ENCODE measurements around the gene LSM3.
"Not testable (repeated sequence)": the region's sequence is repeated elsewhere in the genome, so short reads cannot be mapped to it uniquely, and the experiment has no call there.

The LSM3 gene

DNA sequence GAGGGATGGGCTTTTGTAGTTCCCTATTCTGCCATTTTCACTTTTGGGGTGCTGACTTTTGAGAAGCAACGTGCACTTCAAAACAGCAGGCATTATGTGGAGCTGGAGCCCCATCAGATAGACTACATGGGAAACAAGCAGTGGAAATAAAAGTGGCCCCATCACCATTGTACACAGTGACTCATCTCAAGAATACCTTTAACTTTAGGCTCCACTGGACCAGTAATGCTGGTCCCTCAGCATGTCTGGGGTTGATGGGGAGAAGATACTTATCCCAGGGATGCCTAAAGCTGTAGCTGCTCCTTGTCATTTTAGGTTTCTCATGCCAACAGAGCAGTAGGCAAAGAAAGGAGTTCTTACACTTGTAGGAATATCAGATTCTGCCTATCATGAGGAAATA, 45.0 kb downstream of the LSM3 start:
- DNase-seq, result no peak

DNA sequence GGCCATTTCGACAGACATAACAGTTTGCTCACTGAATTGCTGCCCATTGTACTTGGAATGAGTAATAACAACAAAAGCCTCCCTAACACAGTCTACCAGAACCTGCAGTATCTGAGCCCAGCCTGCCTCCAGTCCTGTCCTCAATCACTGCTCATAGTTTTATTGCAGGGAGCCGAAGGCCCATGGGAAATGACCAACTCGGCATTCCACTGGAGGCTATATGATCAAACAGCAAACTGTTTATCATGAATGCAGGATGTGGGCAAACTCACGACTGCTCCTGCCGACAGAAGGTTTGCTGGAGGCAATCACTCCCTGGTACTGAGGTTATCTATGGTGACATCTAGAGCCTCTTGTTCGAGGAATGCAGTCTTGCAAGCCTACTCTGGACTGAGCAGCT, 46.3 kb downstream of the LSM3 start:
- no peak for DNase-seq

DNA sequence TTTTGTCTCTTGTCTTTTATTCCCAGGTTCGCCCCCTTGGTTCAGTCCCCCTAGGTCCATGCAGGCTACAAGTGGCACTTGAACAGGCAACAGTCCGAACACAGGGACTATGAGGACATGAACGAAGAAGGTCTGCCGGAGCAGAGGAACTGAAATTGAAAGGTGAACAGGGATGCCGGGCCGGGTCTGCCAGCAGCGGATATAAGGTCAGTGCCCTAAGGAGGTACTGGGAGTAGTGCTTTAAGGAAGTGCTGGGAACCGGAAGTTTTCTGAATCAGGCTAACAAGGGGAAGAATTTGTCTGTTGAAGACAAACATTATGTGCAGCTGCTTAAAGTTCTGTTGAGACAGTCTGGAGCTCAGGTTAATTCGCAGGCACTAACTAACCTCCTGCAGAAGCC, 46.8 kb downstream of the LSM3 start:
- no peak for DNase-seq

DNA sequence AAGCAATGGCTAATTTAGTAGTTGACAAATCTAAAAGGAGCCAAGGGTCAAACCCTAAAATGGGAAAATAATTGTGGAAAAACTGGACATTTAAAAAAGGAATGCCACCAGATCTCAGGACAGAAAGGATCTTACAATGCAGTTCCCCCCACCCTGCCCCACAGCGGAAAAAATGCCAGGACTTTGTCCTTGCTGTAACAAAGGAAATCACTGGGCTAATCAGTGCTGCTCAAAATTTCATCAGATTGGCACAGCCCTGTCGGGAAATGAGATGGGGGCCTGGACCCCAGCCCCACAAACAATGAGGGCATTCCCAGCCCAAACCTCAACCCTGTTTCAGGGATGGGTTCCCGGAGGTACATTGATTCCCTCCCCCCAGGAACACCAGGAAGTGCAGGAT, 47.7 kb downstream of the LSM3 start:
- DNase-seq, result not testable (repeated sequence)

DNA sequence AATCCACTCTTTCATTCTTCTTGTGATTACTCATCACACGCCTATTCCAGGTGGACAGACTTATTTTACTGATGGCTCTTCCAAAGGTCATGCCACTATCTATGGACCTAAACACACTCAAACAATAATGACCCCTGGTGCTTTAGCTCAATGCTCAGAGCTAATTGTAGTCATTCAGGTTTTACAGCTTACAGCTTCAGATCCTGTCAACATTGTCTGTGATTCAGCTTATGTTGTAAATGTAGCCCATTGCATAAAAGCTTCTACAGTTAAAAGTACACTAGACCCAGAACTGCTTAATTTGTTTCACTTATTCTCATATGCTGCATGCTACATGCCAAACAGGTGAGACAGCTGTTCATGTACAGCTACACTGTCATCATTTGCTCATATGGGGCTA, 49.2 kb downstream of the LSM3 start:
- no peak for DNase-seq

DNA sequence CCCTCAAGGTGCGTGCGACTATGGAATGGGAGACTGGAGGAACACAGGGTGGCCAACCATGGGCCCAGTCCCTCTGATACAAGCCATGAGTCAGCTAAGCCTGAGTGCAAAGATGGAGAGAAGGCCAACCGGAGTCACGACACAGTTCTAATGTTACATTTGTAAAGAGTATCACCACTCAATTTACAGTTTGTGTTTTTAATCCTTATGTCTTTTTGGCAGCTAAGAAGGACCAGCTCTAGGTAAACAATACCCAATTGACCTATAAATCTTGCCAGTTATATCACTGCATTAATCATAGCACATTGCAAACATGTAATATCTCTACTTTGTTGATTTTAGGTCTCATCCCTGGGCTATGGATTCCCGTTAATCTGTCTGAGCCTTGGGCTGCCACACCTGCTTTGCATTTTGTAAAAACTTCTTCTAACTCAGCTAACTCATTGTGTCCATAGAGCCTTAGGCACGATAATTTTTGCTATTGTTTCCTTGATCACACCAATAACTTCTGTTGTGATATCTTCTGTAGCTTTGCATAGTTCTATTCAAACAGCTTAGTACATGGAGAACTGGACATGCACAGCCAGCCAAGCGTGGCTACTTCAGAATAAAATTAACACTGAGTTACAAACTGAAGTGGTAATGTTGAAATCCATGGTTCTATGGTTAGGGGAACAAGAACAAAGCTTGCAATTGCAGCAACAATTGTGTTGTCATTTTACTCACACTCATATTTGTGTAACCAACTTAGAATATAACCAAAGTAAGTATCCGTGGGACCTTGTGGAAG, 50.3 kb downstream of the LSM3 start:
- DNase-seq, result no peak

DNA sequence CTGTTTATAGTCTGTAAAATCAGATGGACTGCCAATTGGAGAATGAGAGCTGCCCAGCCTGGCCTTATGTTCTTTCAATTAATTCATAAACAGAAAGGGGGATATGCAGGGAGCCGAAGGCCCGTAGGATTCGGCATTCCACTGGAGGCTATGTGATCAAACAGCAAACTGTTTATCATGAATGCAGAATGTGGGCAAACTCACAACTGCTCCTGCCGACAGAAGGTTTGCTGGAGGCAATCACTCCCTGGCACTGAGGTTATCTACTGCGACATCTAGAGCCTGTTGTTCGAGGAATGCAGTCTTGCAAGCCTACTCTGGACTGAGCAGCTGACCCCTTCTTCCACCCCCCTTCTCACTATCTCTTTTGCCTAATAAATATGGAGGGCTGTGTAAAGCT, 51.1 kb downstream of the LSM3 start:
- DNase-seq, result not testable (repeated sequence)

DNA sequence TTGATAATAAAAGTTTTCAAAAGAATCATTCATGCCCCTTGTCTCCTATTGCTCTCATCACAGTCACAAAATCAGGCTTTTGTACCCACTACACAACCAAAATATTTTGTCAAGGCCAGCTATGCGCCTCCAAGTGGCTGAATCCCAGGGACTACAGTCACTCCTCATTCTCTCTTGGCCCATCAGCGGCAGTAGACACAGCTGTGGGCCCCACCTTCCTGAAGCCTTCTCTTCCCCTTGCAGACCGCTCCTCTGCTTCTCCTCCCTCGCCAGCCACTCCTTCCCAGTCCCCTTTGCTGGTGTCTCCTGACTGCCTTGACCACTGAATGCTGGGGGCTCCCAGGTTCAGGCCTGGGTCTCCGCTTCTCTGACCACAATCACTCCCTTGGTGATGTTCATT, 52.1 kb downstream of the LSM3 start:
- no peak for DNase-seq

DNA sequence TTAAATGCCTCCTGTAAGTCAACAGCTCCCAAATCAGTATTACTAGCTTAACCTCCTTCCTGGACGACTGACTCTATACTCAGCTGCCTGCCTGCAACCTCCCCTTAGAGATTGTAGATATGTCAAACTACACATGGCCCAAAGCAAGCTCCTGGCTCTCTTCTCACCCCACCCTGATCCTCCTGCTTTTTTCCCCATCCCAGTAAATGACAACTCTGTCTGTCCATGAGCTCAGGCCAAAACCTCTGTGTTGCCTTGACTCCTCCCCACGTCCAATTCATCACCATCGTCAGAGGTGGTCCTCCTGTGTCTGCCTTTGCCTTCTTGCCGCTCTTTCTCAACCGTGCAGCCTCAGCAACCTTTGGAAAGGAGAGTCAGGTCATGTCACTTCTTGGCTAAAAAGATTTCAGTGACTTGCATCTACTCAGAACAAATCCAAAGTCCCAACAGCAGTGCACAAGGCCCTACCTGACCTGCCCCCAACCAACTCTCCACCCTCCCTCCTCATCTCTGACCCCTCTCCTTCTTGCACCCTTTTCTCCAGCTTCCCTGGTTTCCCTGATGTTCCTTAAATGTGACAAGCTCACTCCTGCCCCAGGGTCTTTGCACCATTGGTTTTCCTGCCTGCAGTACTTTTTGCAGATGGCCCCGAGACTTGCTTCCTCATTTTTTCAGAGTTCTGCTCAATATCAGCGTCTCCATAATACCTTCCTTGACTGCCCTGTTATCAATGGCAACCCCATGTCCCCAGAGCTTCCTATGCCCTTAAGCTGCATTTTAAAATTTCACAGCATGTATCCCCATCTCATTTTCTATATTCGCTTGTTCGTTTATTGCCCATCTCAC, 52.8 kb downstream of the LSM3 start:
- DNase-seq, result no peak

DNA sequence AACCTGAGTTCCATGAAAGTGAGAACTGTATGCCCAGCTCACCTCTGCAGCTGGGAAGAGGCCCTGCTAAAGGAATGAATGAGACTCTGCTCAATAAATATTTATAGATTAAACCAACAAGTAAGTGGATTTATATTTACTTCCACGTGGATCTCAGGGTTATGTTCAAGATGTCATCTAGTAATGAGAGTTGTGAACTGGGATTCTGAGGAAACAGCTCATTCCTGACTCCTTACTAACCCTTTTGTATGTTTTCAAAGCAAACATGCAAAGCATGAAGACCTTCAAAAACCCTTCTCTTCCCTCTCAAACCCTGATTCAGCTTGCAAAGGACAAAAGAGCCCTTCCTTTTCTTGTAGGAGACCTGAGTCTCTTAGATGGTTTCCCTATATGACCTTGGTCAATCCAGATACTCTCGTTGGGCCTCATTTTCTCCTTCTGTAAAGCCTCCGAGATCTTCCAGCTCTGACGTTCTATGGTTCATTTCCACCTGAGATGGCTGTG, 53.4 kb downstream of the LSM3 start:
- no peak for DNase-seq

DNA sequence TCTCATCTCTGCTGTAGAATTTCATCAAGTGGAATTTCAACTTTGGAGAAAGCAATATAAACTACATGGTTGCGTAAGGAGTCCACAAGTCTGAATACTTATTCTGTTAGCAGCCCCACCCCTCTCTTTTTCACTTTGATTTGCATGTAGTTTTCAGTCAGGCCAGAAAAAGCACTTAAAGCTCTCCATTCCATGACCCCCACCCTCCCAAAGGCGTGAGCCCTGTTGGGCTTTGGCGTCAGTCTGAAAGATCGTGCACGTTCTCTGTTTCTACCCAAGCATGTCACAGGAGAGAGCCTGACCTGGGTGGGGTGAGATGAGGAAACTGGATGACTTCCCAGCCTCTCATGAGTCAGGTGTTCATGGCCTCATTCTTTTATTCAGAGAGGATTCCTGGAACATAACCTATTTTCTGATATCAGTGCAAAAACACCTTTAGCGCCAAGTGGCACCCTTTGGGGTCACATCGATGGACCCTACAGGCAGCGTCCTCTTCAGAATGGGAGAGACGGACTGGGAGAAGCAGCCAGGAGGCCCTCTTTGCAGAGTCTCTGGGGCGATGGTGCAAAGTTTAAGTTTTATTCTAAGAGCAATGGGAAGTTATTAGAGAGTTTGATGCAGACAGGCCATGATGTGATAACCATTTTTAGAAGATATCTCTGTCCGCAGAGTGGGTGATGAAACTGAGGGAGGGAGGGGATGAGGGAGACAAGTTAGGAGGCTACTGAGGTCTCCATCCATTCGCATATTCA, 55.8 kb downstream of the LSM3 start:
- no peak for DNase-seq

DNA sequence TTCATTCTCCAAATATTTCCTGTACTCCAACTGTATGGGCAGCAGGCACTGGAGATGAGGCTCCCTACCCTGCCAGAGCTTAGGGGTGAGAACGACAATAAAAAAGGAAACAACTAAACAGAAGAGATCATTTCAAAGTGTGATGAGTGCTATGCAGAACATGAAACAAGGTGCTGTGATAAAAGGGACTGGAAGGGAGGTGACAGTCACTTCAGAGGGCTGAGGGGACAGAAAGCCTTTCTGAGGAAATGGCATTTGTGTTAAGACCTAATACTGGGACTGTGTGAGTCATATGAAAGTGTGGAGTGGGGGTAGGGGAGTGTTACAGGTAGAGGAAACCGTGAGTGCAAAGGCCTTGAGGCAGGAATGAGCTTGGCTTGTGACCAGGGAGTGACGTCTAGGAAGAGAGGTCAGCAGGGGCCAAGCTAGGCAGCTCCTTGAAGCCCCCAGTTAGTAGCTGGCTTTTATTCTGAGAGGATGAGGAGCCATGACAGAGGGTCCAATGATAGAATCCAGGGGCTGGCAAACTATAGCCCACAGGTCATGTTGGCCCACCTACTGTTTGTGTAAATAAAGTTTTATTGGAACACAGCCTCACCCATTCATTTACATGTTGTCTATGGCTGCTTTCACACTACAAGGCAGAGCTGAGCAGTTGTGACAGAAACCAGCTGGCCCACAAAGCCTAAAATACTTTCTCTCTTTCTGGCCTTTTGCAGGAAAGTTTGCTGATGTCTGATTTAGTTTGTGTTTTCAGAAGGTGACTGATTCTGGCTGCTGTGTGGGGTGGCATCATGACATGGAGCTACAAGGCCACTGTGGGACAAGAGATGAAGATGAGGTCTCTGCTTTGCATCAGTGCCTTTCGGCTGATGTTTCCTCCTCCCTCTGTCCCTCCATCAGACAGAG, 56.6 kb downstream of the LSM3 start:
- DNase-seq, result no peak

DNA sequence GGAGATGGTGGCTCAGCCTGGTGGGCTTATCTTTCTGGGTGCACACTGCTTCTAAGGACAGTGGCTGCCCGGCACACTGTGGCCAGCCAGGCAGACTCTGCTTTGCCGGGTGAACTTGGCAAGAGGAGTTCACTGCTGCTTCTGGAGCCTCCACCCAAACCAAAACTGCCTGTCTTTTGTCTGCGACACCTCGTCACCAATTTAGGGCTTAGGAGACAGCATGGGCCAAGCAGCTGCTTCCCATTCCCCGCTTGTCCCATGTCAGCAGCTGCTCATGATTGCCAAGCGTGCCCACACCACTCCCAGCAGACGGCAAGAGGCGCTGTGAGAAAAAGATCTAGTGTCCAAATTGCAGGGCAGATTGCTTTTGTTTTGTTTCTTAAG, 57.3 kb downstream of the LSM3 start:
- no peak for DNase-seq

DNA sequence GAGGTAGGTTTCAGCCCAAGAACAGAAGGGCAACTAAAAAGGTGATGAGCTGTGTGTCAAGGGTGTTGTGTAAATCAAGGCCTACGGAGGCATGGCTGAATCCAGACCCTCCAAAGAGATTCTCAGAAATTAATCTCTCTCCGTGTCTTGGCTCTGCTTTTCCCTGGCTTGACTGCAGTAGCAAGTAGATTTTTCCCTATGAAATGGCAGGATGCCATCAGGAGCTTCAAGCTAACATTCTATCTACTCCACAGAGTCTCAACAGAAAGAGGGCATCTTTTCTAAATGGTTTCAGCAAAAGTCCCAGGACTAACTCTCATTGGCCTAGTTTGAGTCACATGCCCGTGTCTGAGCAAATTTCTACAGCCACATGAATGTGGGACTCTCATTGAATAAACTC, 58.3 kb downstream of the LSM3 start:
- no peak for DNase-seq

DNA sequence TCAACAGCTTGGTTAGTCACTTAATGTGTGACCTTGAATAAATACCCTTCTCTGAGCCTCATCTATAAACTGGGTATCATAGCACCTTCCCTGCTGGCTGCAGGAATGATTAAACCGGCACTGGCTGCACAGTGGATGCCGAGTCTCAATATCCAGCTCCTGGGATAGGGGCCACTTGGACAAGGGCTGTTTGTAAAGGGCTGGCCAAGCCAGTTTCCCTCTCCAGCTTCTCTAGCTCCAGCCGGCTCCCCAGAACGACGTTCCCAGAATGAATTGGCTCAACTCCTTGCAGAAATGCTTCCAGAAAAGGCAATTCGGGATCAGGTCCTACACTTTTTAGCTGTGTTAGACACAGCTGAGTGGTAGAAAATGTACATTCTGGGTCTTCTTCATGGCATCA, 58.8 kb downstream of the LSM3 start:
- no peak for DNase-seq

DNA sequence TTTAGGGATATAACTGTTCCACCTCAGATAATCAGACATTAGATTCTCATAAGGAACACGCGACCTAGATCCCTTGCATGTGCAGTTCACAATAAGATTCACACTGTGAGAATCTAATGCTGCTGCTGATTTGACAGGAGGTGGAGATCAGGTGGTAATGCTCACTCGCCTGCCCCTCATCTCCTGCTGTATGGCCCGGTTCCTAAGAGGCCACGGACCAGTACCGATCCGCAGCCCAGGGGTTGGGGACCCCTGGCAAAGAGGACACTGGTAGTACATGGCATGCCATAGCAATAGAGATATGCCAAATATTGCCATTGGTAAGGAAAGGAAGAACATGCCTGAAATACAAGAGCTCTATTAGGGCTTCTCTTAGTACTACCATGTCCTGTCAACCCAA, 59.7 kb downstream of the LSM3 start:
- no peak for DNase-seq

DNA sequence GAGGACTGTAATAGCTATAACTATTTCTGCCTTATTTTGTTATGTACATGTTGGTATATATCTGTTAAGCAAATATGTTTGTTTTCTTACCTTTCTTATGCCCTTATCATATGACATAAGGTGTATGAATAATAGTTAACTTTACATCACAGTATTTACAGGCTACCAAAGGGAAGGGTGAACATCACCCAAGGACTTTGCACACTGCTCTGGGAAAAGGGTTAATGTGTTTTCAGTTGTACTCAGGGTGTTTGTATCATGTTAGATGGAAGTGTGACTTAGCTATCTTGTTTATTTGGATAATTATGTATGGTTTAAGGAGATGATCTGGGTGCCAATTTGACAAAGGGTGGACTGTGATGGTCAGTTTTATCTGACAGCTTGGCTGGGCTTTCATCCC, 60.3 kb downstream of the LSM3 start:
- DNase-seq, result no peak

DNA sequence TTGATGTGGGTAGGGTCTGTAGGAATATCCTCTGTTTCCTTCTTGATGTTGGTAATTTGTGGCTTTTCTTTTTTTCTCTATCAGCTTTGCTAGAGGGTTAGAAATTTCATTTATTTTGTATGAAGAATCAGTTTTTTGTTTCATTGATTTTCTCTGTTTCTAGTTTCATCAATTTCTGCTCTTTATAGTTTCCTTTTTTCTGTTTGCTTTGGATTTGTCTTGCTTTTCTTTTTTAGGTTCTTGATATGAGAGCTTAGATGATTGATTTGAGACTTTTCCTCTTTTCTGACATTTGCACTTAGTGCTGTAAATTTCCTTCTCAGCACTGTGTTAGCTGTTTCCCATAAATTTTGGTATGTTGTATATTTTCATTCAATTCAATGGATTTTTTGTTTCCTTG, 61.3 kb downstream of the LSM3 start:
- no peak for DNase-seq

DNA sequence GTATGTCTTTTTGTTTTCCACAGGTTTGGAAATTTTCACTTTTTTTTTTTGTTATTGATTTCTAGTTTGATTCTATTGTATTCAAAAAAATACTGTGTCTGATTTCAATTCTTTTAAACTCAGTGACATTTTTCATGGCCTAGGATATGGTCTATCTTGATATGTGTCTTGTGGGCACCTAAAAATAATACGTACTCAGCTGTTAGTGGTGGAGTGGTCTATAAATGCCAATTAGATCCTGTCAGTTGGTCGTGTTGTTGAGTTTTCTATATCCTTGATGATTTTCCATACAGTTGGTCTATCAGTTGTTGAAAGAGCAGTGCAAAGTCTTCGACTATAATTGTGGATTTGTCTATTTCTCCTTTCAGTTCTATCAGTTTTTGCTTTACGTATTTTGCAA, 61.7 kb downstream of the LSM3 start:
- DNase-seq, result no peak

DNA sequence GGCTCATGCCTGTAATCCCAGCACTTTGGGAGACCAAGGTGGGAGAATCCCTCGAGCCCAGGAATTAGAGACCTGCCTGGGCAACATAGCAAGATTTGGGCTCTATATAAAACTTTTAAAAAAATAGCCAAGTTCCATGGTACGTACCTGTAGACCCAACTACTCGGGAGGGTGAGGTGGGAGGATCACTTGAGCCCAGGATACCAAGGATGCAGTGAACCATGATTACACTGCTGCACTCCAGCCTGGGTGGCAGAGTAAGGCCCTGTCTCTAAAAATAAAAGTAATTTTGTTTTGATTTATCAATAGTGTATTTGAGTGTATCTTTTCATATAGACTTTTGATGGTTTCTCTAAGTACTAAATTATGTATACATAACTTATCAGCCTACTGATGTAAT, 63.1 kb downstream of the LSM3 start:
- no peak for DNase-seq

DNA sequence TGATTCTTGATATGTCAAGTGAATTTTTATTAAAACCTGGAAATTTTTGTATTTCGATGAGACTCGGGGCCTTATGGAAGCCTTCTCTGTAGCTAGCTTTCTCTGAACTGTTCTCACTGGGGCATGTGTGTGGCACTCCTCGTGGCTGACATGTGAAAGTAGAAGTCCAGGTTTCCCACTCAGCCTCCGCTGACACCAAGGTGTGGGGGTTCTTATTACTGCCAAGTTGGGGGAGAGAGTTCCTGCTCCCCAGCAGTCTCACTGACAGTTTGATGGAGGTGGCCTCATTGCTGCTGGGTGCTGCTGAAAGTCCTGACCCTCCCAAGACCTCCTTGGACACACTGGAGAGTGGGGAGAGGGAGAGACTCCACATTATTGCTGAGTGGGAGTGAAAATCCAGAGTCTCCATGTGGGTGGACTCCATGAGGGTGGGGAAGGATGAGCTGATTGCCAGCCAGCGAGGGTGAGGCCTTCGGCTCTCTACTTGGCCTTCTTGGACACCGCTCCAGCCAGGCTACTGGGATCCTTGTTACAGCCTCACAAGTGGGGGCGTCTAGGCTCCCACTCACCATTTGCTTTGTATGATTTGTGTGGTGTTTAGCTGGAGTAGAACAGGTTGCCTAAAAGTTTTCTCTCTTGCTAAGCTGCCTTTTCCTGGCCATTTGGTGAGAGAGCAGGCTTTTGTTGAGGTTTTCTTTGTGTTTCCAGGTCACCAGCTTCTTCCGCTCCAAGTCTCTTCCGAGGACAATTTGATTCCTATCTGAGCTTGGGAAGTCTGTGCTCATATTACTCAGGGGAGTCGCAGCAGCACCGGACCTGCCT, 64.1 kb downstream of the LSM3 start:
- DNase-seq, result no peak

DNA sequence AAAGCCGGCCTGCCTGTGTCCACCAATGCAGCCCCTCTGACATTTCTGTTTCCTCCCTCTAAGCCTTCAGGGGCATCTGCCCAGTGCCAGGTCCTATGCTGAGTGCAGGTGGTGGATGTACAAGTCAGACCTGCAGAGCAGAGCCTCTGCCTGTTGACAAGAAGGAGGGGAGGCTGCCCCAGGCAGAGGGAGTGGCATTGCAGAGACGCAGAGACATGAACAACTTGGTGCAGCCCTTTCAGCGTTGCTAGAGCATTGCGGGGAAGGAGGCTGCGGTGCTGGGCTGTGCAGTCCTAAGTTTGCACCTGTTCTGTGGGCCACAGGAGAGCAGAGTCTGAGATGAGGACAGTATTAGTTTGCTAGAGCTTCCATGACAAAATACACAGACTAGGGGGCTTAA, 65.2 kb downstream of the LSM3 start:
- no peak for DNase-seq

All from cerebellar nuclear complex (tissue), 1 donor.